Measurements from ENCODE around the gene TEAD1.
A peak's percentile ranks its signal among the peaks of the same experiment; 100 is the strongest.

Gene TEAD1

GRCh38 chr11:12673924-12674570 lies at the start of gene TEAD1:
TSS of gene TEAD1 (plus strand) at chr11:12674421.
- DNase-seq (ENCODE audit: low read depth in 4 of 4, low spot score in 1 of 4), result peak; percentile 54 to 83 (median 80)

- no peak for DNase-seq (ENCODE audit: low read depth in 4 of 4, low spot score in 1 of 4)
These were observed 49.6 kb upstream of the TEAD1 start for GRCh38 chr11:12624595-12624994.

DNA sequence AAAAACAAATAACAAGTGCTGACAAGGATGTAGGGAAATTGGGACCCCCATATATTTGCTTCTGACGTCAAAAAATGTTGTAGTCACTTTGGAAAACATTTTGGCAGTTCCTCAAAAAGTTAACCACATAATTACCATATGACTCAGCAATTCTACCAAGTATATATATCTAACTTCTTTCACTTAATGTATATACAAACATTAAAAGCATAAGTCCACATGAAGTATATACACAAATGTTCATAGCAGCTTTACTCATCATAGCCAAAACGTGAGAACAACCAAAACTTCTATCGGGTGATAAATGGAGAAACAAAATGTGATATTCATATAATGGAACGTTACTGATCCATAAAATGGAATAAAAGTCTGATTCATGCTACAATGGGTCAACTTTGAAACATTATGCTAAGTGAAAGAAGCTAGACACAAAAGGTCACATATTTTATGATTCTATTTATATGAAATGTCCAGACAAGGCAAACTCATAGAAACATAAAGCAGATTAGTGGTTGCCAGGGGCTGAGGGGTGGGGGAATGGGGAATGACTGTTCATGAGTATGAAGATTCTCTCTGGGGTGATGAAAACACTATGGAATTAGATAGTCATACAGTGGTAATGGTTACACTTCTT lies 48.7 kb upstream of the TEAD1 start:
- no peak for DNase-seq (ENCODE audit: low read depth in 4 of 4, low spot score in 1 of 4)

DNA sequence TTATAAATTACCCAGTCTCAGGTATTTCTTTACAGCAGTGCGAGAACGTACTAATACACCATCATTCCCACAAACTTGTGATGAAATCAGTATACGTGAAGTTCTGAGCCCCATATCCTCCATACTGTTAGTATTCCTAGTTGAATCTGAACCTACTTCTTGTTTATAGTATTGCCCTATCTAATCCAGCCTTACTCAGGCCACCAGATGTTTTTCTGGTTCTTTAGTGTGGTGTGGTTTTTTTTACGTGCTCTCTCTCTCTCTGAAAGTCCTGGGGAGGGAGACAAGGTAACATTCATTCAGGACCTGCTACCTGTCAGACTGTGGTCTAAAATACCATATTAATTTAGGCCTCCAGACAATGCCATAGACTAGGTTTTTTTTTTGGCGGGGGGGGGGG lies 47.6 kb upstream of the TEAD1 start:
- DNase-seq (ENCODE audit: low read depth in 4 of 4, low spot score in 1 of 4), result no peak

DNA sequence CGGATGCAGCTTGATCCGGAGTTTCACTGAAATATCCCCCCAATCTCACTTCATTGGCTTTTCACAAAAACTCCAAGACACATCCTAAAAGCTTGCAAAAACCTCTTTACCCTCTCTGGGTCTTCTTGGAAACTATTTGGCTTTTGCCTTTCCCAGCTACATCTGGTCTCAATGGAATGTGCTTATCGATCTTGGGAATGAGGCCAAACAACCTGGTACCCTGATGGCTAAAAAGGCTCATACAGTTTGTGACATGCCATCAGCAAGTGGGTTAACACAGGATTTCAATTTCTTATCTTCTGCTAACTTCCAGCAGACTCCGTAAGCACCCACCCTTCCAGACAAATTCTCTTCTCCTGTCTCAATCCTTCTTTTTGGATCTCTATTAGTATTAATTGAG lies 45.9 kb upstream of the TEAD1 start:
- DNase-seq (ENCODE audit: low read depth in 4 of 4, low spot score in 1 of 4), result no peak

GRCh38 chr11:12629601-12630313 lies 44.5 kb upstream of the TEAD1 start:
- DNase-seq (ENCODE audit: low read depth in 4 of 4, low spot score in 1 of 4), result no peak

GRCh38 chr11:12631651-12632050 lies 42.6 kb upstream of the TEAD1 start:
- no peak for DNase-seq (ENCODE audit: low read depth in 4 of 4, low spot score in 1 of 4)

GRCh38 chr11:12634329-12634728 lies 39.9 kb upstream of the TEAD1 start:
- DNase-seq (ENCODE audit: low read depth in 4 of 4, low spot score in 1 of 4), result no peak

DNA sequence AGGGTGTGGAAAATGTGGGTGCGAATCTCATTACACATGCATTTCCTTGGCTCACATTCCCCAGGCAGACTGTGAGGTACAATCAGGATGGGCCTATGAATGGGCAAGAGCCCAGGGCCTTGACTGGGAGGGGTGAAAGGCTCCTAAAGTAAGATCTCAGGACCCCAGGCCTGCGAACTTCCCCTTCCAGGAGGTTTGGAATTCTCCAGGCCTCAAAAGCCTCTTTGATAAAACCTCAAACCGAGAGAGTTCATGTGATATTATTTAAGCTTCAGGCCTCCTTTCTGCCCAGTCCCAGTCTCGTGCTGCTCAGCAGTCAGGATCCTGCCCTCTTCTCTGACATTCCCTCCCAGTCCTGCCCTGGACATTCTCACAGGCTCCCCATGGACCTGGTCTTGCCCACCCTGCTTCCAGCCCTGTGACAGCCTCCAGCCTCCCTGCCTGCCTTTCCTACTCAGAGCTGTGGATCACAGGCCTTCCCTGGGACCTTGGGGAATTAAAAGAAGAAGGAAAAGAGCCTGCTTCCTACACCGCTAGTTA lies 37.3 kb upstream of the TEAD1 start:
- no peak for DNase-seq (ENCODE audit: low read depth in 4 of 4, low spot score in 1 of 4)

DNA sequence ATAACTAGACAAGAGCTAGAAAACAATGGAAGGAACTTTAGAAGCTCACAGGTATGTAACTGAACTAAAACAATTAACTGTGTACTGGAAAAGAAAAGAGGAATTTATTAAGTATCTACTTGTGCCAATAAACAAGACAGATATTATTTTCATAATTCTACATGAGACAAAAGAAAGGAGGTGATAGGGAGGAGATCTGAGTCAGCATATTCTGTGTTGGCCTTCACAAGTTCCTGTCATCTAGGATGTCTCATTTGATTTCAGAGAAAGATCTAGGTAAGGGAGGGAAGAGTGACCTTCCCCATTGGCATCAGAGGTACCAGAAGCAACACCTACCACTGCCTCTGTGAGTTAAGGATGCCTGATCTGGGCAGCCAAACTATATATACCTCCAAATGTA lies 34.8 kb upstream of the TEAD1 start:
- DNase-seq (ENCODE audit: low read depth in 4 of 4, low spot score in 1 of 4), result no peak

DNA sequence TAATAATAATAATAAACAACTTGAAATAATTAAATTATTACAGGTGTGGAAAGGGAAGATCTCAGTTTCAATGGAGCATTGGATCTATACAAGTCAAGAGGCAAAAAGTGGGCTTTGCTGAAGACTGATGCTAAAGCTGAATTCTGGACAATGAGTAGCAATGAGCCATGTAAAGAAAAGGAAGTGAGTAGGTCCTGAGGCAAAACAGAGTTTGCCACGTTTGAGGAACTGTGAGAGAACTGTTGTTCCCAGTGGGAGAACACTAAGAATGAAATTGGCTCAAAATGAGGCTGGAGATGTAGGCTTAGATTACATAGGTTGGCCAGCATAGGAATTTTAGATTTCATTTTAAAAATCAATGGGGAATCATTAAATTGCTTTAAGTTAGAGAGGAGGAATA lies 33.9 kb upstream of the TEAD1 start:
- DNase-seq (ENCODE audit: low read depth in 4 of 4, low spot score in 1 of 4), result no peak

GRCh38 chr11:12640926-12641849 lies 33.0 kb upstream of the TEAD1 start:
- no peak for DNase-seq (ENCODE audit: low read depth in 4 of 4, low spot score in 1 of 4)

DNA sequence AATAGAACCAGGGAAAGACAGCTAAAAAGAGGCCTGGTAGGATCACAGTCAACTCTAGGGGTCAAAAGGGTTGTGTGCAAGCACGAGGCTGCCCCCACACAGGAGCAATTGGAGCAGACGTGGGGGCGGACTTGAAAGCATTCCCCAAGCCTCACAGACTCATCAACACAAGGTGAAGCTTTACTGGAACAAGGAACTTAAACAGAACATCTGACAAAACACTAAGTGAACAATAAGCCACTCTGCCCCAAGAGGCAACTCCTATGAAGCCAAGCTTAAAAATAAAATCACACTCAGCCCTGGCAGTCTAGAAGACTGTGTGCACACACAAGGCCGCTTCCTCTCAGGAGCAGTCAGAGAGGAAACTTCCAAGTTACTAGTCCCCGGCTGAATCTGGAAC lies 32.2 kb upstream of the TEAD1 start:
- DNase-seq (ENCODE audit: low read depth in 4 of 4, low spot score in 1 of 4), result no peak

DNA sequence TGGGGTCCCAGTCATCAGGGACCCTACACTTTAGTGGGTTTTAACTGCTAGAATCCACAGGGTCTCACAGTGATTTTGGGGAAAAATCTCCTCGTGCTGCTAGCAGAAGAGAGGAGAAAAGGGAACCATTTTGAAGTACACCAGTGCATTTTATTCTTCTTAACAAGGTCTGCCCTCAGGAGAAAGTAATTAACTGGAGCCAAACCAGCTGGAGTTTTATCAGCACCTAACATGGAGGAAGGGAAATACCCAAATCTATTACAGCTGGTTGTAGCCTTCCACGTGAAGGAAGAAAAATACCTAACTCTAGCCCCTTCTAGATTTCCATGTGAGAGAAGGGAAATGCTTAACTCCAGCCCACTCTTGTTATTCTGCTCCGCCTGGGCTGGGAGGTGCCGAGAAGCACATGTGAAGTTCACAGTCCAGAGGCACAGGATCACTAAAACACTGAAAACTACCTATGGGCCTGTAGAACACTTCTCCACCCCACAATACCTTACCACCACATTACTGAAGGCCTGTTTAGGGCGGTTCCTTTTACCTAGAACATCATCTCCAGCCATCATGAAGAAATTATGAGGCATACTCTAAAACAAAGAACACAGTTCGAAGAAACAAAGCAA lies 31.3 kb upstream of the TEAD1 start:
- no peak for DNase-seq (ENCODE audit: low read depth in 4 of 4, low spot score in 1 of 4)

DNA sequence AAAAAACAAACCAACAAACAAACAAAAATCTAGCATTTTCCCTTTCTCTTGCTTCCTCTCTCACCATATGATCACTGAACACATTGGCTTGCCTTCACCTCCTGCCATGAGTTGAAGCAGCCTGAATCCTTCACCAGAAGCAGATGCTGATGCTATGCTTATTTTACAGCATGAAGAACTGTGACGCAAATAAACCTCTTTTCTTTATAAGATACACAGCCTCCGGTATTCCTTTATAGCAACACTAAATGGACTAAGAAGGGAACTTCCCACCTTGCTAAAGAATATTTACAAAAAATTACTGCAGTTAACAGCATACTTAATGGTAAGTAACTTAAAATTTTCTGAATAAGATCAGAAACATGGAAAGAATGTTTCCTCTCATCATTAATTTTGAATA lies 27.7 kb upstream of the TEAD1 start:
- DNase-seq (ENCODE audit: low read depth in 4 of 4, low spot score in 1 of 4), result no peak

GRCh38 chr11:12653729-12654128 lies 20.5 kb upstream of the TEAD1 start:
- DNase-seq (ENCODE audit: low read depth in 4 of 4, low spot score in 1 of 4), result no peak

GRCh38 chr11:12655842-12656241 lies 18.4 kb upstream of the TEAD1 start:
- no peak for DNase-seq (ENCODE audit: low read depth in 4 of 4, low spot score in 1 of 4)

- no peak for DNase-seq (ENCODE audit: low read depth in 4 of 4, low spot score in 1 of 4)
These were observed 16.9 kb upstream of the TEAD1 start for GRCh38 chr11:12657336-12657735.

DNA sequence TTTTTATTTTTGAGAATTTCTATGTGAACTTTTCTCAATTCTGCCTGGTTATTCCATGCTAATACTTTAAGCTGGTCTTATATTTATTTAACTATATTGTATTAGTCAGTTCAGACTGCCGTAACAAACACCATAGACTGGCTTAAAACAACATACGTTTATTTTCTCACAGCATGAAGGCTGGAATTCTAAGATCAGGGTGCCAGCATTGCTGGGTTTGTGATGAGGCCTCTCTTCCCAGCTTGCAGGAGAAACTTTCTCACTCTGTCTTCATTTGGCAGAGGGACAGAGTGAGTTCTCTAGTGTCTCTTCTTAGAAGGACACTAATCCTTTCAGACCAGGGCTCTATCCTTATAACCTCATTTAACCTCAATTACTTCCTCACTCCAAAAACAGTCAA lies 16.2 kb upstream of the TEAD1 start:
- no peak for DNase-seq (ENCODE audit: low read depth in 4 of 4, low spot score in 1 of 4)

GRCh38 chr11:12662101-12662689 lies 12.0 kb upstream of the TEAD1 start:
- DNase-seq (ENCODE audit: low read depth in 4 of 4, low spot score in 1 of 4), result no peak

Data from stimulated activated CD4-positive, alpha-beta T cell treated with anti-CD3 and anti-CD28 coated beads, Interleukin-1b, Interleukin-23, amount 100 ng/mL, for 24 hours (primary cell).